H1 (cell line): ENCODE results near the gene SLC26A1. TPM values are rescaled to one million over a fixed set of nuclear protein-coding genes. Genes with fewer than 3 reads are reported as not detected.

Experiments
- PHF8 ChIP-seq: fragments of 200-600 bp; sonication (generic); conservative IDR thresholded peaks from 2 replicates; pipeline ENCODE4 v1.7.1; 2012; ENCODE audit warnings: low read depth, mild to moderate bottlenecking, inconsistent platforms, low read length, moderate library complexity
- POU5F1 ChIP-seq: IDR thresholded peaks from 2 replicates; pipeline ENCODE4 v1.6.1; 2011; ENCODE audit warnings: low read depth, mild to moderate bottlenecking, low read length, moderate library complexity
- SUZ12 ChIP-seq: fragments of 200-600 bp; sonication (generic); IDR thresholded peaks from 2 replicates; pipeline ENCODE4 v1.6.1; 2012; ENCODE audit warnings: mild to moderate bottlenecking, inconsistent platforms, low read length, moderate library complexity, mixed read lengths
- polyA plus RNA-seq, 7 experiments: library from polyadenylated mRNA; depleted of rRNA in 3 of 7; stranded (reverse) in 5 of 7; unstranded in 2 of 7; fragments of >200 nt in 5 of 7; fragments of 200-250 nt in 2 of 7; gene quantifications; 1 replicate in 5 of 7; 2 replicates in 1 of 7; 4 replicates in 1 of 7; pipeline versions ENCODE4 v1.2.1 to v1.2.3, GENCODE V29; 2011 to 2013; ENCODE audit warnings: missing spikeins in 2 of 7, mixed read lengths in 2 of 7
- total RNA-seq: library from RNA; stranded (reverse); fragmentation: NEBNext Ultra II Directional; extraction: Animal tissue kit (Norgen Biotek cat#: 25700); gene quantifications from 2 replicates; pipeline ENCODE4 v1.2.1, GENCODE V29; 2021

The SLC26A1 gene
- total and polyA plus RNA-seq, 2 of the 8 experiments (the other 6 are each of a cell fraction or from before 2014, with no cell fraction given), result 0.11 TPM; not detected in 1

DNA sequence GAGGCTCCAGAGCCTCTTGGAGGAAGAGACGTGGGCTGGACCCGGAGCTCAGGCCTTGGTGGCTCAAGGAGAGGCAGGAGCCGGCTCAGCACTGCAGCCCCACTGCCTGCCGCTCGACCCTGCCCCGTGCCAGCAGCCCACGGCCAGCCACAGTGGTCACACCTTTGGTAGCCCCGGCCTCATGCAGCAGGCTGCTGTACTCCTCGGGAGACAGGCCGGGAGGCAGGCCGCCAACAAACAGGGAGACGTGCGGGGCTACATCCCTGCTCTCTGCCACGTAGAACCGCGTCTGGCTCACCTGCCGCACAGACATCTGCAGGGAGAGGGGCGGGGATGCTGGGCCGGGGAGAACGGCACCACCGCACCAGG, 27.5 kb downstream of the SLC26A1 start (continued):
- TF ChIP-seq PHF8, result no peak
- no peak for TF ChIP-seq POU5F1
- TF ChIP-seq SUZ12, result no peak
